ENCODE data around the gene PAM.
"Not testable (repeated sequence)": the region's sequence is repeated elsewhere in the genome, so short reads cannot be mapped to it uniquely, and the experiment has no call there.

Gene PAM

DNA sequence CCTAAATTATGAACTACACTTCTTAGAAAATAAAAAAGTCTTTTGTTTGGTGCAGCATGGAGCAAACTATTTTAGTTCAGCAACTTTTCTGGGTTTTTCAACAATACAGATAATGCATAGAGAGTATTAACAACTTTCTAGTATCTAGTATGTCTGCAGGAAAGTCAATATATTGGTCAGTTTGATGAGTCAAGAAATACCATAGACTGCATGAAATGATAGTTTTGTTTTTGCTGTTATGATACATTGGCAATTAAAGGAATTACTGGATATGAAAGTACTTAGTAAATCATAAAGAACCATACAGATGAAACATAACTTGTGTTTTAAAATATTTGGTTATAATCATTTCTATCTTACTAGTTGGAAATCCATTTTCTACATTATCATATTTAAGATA lies 191.3 kb downstream of the PAM start:
- DNase-seq, result no peak

DNA sequence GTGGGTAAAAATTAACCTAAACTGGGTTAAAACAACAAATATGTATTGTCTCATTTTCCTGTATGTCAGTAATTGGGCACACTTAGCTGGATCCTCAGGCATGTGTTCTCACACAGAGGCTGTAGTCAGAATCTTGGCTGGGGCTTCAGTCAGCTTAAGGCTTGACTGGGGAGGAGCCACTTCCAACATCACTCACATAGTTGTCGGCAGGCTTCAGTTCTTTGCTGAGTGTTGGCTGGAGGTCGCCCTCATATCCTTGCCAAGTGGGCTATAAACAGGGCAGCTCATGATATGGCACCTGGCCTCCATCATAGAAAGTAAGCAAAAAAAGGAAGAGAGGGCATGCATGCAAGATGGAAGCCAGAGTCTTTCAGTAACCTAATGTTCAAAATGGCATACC lies 191.9 kb downstream of the PAM start:
- DNase-seq, result no peak

- no peak for DNase-seq
Observed at GRCh38 chr5:102955488-102955887, 200.4 kb downstream of the PAM start.

GRCh38 chr5:102956599-102956998 lies 201.5 kb downstream of the PAM start:
- no peak for DNase-seq

DNA sequence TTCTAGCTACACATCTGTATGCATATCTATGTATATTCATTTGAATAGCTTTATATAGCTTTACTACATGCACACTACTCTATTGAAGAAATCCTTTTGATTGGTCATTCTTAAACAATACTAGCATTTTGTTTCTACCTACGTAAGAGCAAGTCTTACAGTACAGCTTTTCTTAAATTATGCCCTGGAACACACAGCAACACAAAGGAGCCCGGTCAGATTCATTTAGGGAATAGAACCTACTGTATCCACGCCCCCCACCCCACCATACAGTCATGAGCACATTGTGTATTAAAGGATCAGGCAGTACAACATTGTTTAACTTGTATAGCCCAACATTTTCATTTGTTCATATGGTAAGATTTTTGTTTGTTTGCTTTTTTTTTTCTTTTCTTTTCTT lies 202.0 kb downstream of the PAM start:
- DNase-seq, result no peak

DNA sequence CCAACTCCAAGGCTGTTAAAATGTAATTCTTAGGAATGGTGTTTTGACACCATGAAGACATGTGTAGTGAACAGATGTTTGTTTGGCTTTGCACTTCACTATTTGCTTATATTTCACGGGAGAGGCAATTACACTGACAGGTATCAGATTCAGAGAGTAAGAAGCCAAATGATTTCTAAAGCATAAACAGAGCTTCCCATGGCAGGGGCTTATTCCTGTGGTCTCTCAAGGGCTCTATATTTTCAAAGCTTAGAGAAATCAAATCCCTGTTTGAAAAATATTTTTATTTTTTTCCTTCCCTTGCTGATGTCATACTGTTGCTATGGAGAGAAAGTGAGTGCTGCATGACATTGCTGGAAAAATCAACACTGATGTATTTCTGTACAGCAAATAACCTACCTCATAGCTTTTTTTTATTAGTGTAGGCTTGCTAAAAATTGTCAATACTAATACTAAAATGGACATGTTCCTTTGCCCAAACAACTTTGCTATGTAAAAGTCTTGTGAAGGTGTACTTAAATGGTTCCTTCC lies 203.4 kb downstream of the PAM start:
- no peak for DNase-seq

DNA sequence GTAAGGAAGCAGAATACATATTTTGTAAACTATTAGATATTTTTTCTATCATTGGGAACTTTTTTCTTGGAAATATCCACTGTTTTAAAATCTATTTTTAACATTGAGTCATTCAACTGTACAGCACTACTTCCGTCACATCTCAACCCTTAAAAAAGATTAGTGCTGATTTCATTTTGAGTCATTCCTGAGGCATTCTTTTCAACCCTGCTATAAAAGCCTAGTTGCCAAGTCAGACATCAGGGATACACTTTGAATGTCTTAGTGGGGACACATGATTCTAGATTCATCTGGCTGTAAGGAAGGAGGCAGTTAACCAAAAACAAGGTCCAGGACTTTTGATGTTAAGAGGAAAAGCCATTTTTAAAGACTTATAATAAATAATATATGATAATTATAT lies 203.9 kb downstream of the PAM start:
- DNase-seq, result no peak

DNA sequence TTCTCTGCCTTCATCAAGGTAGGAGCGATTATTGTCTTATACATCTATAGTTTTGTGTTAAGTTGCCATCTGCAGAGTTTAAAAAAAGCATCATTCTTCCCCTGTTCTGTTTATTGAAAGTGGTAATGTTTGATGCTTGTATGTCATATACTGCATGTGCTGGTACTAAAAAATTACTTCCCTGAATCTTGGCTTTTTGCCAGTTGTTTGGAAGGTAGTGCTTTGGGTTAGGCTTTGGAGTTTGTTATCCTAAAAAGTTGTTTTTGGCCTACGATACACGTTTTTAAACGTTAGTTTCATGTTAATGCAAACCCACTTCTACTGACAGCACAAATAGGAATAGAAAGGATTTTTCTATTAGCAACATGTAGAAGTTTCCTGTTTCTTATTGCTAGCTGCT lies 206.6 kb downstream of the PAM start:
- DNase-seq, result no peak

DNA sequence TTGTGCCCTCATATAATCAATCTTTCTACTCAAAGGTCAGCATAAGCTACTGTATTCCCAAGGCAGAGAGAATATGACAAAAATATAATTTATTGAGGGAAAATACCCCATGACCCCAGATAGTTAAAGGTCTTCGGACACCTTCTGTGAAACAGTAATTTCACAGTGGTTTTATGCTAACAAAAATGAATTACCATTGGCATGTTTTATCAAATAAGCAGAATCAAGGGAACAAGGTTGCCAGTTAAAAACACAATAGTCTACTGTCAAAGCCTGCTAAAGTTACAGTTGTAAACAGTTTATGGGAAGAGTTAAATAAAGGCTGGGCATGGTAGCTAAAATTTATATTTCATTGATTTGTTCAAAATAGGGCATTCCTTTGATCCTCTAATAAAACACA lies 210.5 kb downstream of the PAM start:
- DNase-seq, result no peak

DNA sequence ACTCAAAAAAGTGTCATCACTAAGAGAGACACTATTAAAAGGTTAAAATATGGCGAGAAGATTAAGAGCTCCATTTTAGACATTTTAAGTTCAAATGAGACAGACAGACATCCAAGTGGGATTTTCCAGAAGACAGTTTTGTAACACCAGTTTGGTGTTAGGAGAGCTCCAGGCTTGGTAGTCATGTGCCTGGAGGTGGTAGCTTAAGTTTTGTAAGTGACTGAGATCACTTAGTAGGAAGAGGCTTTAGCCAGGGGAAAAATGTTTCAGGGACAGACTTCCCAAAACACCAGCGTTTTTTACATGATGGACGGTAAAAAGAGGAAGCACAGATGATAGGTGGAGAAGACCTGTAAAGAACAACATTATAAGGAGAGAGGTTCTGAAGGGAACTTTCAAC lies 214.5 kb downstream of the PAM start:
- DNase-seq, result no peak

- DNase-seq, result peak; percentile 10
Observed at GRCh38 chr5:102971676-102972293, 216.7 kb downstream of the PAM start.

- no peak for DNase-seq
Observed at GRCh38 chr5:102974177-102974576, 219.1 kb downstream of the PAM start.

DNA sequence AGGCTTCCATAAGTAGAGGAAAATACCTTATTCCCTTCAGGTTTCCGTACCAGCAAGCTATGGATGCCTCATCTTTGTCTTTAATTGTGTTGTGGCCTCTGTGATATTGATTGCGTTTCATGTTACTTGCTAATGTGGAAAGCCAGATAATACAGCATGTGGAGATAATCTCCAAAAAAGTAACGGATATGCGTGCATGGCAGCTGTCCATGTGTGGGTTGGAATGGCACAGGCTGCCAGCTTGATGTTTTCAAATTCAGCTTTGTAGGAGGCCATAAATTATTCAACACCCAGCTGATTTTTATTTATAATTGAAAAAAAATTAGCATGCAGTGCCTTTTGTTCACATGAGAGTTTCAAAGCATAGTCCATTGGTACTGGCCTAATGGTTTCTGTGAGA lies 219.9 kb downstream of the PAM start:
- no peak for DNase-seq

- DNase-seq, result no peak
Observed at GRCh38 chr5:102975457-102976182, 220.5 kb downstream of the PAM start.

GRCh38 chr5:102981957-102982635 lies 227.0 kb downstream of the PAM start:
- DNase-seq, result no peak

GRCh38 chr5:102986074-102986473 lies 231.0 kb downstream of the PAM start:
- DNase-seq, result no peak

DNA sequence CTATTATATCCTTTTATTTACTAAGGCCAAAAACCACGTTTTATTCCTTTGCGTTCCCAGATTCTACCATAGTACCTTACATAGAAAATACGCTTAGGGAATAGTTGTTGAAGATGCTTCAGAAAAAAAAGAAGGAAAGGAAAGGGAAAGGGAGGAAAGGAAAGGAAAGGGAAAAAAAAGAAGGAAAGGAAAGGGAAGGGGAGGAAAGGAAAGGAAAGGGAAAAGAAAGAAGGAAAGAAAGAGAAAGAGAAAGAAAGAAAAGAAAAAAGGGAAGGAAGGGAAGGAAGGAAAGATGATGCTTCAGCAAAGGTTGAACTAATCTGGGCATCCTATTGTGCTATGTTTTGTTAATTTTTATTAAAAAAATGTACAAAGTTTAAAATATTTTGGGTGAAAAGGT lies 233.4 kb downstream of the PAM start:
- DNase-seq, result no peak

GRCh38 chr5:102991802-102992201 lies 236.7 kb downstream of the PAM start:
- no peak for DNase-seq

- DNase-seq, result no peak
Observed at GRCh38 chr5:102996011-102996575, 241.0 kb downstream of the PAM start.

- no peak for DNase-seq
Observed at GRCh38 chr5:102998224-102998623, 243.1 kb downstream of the PAM start.

- no peak for DNase-seq
Observed at GRCh38 chr5:102999191-102999590, 244.1 kb downstream of the PAM start.

DNA sequence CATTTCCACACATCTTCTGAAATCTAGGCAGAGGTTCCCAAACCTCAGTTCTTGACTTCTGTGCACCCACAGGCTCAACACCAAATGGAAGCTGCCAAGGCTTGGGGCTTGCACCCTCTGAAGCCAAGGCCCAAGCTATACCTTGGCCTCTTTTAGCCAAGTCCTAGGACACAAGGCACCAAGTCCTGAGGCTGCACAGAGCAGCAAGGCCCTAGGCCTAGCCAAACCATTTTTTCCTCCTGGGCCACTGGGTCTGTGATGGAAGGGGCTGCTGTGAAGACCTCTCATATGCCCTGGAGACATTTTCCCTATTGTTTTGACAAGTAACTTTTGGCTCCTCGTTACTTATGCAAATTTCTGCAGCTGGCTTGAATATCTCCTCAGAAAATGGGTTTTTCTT lies 244.5 kb downstream of the PAM start:
- DNase-seq, result not testable (repeated sequence)

DNA sequence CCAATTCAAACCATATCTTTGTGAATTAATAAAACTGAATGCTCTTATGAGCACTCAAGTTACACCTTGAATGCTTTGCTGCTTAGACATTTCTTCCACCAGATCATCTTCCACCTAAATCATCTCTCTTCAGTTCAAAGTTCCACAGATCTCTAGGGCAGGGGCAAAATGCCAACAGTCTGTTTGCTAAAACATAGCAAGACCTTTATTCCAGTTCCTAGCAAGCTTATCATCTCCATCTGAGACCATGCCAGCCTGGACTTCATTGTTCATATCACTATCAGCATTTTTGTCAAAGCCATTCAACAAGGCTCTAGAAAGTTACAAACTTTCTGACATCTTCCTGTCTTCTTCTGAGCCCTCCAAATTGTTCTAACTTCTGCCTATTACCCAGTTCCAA lies 245.0 kb downstream of the PAM start:
- DNase-seq, result no peak

DNA sequence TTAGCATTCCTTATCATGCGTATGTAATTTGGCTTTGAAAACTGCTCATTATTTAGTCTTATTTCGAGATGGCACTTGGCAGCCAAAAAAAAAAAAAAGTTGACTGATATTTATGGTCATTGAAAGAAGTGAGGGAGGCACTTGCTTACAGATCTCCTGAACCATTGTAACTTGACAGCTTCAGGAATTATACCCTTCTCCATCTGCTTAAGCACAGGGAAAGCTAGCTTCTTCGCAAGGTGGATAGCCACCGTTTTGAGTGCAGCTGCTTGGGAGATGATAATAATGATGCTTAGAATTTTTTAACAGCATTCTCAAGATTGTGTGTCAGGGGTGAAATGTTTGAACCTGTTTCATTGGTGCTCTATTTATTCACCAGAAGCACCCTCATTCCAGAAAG lies 248.8 kb downstream of the PAM start:
- no peak for DNase-seq

Data from NCI-H1436 (cell line).